CD4-positive, alpha-beta T cell treated with Interleukin-4 for 1 hour (primary cell): ENCODE data around the gene TMEM53.
A peak's percentile ranks its signal among the peaks of the same experiment; 100 is the strongest.

Source experiments
- DNase-seq, 2 donors: peaks; one replicate each; pipeline ENCODE4 v3.0.0-alpha.2; 2020 to 2022

TMEM53 gene

GRCh38 chr1:44646261-44647110 lies 27.8 kb downstream of the TMEM53 start:
- DNase-seq, result no peak

DNA sequence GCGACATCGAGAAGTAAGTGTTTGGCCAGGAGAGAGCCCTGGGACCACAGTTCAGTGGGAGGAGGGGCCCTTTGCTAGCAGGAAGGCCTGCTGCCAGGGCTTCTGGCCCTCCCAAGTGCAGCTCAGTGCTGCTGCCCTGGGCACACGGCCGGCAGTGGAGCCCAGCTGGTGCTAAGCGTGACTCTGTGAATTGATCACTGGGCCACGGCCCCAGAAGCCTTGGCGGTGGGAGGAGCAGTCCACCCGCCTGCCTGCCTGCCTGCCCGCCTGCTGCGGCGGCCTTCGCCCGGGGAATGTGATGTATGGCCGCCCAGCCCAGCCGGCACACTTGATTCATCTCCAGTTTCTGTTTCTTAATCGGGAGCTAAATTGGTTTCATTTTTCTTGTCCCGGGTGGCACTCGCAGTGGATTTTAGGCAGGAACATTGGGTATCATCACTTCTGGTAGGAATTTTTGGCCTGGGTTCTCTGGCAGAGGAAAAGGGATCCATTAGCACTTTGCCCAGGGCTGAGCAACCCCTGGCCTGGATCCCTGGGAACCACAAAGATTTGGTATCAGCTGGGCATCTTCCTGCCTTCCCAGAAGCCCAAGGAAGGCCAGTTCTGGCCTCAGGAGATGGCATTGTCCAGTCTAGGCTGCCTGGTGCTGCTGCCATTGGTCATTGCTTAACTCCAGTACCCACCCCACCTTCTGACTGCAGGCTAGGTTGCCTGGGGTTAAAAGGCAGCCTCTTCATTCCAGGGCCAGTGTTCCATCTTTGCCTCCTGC lies 28.6 kb downstream of the TMEM53 start:
- no peak for DNase-seq

- DNase-seq, result no peak
Measured at GRCh38 chr1:44644806-44645205, 29.5 kb downstream of the TMEM53 start.

- no peak for DNase-seq
Measured at GRCh38 chr1:44643721-44644334, 30.5 kb downstream of the TMEM53 start.

DNA sequence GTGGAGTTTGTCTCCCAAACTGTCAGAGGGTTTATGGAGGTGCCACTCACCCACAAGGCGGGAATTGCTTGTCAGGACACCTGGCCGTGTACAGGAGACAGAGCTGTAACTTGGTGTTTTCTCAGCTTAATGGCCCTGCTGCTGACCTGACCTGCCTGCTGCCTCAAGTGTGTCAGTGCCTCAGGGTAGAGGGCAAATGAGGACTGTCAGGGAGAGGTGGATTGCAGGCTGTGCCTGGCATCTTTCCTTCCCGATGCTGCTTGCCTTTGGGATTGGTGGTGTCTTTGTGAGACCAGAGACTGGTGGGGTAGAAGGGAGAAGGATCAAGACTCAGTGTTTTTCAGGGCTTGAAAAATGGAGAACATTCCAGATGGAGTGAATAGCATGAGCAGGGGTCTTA lies 31.4 kb downstream of the TMEM53 start:
- no peak for DNase-seq

DNA sequence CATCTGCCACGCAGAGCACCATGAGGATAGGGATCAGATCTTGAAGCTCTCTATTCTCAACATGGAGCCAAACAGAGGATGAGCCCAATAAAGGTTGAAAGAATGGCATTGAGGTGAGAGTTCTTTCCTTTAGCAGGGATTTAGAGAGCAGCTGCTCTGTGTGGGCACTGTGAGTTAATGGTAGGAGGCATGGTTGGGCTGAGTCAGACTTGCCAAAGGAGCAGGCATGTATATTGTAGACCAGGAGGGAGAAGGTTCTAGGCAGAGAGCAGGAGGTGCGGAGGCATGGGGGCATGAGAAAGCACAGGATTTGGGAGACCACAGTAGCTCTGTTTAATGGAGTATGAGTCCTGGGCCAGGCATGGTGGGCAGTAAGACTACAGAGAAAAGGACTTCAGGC lies 32.0 kb downstream of the TMEM53 start:
- no peak for DNase-seq

DNA sequence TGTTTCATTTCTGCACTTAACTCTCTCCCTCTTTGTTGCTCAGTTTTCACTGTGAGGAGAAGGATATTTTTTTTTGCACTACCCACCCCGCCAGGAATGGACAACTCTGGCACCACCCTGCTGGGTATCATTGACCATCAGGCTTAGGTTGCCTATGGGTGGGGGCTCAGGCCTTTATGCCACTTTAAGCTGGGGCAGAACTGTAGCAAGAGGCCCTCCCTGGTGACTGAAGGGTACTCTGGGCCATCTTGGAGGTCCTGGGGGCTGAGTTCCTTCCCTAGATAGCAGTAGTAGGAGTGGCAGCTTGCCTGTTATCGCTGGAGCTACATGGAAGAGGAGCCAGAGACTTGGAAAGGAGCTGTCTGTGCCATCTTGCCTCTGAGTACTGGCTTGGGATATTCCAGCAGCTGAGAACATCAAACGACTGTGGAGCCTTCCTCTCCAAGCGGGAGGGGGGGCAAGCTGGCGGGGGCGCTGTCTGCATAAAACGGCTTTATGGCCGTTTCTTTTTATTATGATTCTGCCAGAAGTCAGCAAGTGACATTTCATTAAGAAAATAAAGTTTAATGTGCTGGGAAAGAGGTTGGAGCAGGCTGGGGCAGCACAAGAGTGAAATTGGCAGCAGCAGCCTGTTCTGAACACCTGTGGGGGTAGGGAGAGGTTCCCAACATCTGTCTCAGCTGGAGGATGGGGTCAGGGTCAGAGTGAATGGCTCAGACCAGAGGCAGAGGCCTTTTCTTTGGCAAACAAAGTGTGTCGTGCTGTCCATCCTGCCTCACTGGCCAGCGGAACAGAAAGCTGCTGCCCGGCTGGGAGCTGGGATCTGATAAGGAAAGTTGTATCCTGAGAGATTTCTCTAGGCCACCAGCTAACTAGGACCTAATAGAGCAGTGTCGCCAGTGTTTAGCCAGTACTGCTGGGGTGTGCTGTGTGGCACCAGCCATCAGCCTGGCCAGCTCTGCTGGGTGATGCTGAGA lies 32.9 kb downstream of the TMEM53 start:
- no peak for DNase-seq

- DNase-seq, result no peak
Measured at GRCh38 chr1:44640200-44640853, 34.0 kb downstream of the TMEM53 start.

DNA sequence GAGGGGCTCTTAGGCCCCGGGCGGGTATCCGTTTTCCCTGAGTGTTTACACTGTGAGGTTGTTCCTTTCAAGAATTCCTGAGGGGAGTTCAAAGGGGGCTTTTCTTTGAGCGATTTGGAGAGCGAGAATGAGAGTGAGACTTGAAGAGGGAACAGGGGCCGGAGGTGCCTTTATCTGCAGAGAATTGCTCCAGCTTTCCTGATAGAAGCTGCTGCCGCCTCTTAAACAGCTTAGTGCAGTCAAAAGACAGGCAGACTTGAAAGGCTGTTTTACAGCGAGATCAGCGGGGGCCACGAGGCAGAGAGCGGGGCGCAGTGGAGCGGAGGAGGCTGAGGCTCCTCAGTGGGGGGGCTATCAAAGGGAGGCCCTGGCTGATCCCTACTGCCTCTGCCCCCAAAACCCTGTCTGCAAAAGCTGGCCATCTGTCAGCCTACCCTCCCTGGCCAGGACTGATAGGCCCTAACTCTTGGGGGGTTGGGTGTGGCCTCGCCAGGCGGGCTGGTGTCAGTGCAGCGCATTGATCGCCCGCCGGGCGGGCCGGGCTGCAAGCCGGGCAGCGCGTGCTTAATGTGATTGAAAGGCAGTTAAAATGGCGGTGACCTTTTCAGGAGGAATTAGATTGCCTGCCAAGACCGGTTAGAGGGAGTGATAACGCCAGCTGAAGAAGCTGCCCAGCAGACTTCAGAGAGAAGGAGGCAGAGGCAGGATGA lies 36.4 kb downstream of the TMEM53 start:
- DNase-seq, result no peak

GRCh38 chr1:44636688-44637598 lies 37.3 kb downstream of the TMEM53 start:
- DNase-seq, result no peak

DNA sequence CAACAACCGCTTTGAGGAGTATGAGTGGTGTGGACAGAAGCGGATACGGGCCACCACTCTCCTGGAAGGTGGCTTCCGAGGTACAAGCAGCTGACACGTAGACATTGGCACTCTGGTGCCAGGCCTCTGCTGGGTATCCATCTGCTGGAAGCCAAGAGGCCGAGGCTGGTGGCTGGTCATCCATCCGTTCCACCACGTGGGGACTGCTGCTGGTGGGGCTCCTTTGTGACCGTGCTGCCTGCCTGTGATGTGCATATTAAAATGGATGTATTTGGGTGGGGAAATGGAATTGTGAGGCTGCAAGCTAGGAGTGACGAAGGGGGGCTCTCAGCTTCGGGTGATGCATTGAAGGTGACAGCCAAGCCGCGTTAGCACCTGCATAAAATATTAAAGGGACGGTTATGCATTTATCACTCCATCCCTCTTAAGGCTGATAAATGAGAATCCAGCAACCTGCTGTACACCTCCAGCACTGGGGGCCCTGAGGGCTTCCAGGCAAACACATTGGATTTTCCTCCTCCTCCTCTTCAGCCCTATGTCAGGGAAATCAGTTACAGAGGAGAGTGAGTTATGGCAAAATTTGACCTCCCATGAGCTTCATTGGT lies 38.1 kb downstream of the TMEM53 start:
- no peak for DNase-seq

- no peak for DNase-seq
Measured at GRCh38 chr1:44635439-44635838, 38.8 kb downstream of the TMEM53 start.

DNA sequence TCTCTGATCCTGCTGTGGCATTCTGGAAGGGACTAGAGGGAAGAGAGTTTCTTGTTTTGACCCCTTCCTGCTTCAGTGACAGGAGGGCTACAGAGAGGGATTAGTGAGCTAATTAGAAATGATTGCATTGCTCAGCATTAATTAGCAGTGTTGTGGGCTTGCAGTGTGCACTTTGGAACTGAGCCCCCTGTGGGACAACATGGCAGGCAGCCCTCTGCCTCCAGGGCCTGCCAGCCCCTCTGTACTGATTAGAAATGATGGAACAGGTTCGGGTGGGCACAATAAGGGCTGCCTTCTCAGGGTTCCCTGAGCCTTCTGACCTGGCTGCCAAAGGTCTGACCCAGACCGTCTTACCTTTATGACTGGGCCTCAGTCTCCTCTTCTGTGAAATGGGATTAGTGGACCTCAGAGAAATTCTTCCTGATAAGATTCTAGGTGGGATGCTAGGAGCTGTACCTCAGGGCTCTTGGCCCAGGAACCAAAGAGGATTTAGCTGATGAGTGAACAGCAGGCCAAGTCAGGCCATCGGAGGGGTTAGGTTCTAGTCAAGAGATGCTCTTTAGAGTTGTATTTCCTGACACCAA lies 39.6 kb downstream of the TMEM53 start:
- no peak for DNase-seq

DNA sequence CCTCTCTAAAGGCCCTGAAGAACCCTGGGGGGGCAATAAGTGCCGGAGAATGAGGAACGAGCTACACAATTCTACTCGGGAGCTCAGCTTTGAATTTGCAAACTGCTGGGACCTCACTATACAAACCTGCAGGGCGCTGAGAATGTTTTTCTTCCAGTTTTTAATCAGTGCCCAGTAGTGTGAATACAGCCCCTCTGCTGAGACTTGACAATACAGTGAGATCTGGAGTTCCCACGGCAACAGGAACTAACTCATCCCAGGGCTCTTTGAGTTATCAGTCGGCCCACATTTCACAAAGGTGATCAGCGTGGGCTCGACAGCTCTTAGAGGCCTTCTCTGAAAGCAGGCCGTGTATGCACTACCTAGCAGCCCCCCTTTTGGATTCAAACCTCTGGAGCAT lies 41.7 kb downstream of the TMEM53 start:
- DNase-seq, result no peak

DNA sequence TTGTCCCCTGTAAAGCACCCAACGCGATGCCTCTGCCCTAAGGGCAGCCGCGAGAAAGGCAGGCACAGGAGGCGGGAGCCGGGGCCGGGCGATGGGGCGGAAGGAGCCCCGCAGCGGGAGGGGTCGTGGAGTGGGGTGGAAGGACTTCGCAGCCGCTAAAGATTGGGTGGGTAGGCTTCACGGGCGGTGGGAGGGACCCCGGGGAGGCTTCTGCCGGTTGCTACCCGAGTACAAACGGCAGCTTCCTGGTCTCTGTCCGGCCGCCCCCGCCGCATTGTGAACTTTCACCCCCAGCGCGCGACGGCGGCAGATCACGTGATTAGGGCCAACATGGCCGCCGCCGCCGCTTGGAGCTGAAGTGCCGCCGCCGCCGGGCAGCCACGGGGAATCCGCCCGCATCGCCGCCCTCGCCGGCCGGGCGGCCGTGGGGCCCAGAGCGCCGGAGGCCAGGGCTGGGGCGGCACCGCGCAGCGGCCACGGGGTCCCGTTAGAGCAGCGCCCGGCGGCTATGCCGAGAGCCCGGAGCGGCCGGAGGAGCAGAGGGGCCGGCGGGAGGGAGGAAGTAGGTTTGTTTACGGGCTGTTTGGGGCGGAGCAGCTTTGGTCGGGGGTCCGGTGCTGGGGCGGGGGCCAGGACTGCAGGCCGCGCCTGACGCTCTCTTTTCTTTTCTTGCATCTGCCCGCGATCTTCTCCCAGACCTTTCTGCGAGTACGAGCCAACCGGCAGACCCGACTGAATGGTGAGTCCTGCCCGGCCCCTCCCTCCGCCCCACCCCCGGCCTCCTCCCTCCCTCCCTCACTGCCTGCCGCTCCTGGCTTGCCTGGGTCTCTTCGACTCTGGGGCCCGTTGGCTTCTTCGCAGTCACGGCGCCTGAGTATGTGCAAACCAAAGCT lies 42.4 kb downstream of the TMEM53 start:
- peak; percentile 88 to 90 for DNase-seq

GRCh38 chr1:44631333-44631646 lies 43.0 kb downstream of the TMEM53 start:
- no peak for DNase-seq

- DNase-seq, result no peak
Measured at GRCh38 chr1:44630116-44630515, 44.2 kb downstream of the TMEM53 start.

GRCh38 chr1:44628962-44629756 lies 45.1 kb downstream of the TMEM53 start:
- no peak for DNase-seq
